ENCODE data around the gene GMDS. TPM values are rescaled to one million over a fixed set of nuclear protein-coding genes. Genes with fewer than 3 reads are reported as not detected.

The GMDS gene
- total and polyA plus RNA-seq, 7 donors, result 2.8 to 6.6 (median 4.7) TPM

- Histone ChIP-seq H3K4me1 (no peaks in the 10 kb centered on the region), H3K9me3 (no peaks in the 10 kb centered on the region), H3K27ac (no peak overlapping the region), H3K27me3 (ENCODE audit: insufficient read depth in 3 of 3, low read length in 2 of 3) (no peaks in the 10 kb centered on the region), H3K36me3 (ENCODE audit: insufficient read depth in 1 of 2, low read depth in 1 of 2) (no peaks in the 10 kb centered on the region), H3K4me3 (no peak overlapping the region)
- TF ChIP-seq CTCF (IDR thresholded peaks at IDR 0.05), result no peak
- intact Hi-C loops (cut with DNase I), result no loop called here
- WGBS, 3 donors, result 88 to 91% (median 90%) methylated on average over 5 of the region's 5 CpGs
- DNase-seq (no peak), ATAC-seq (no peak)
Measured at GRCh38 chr6:1586861-1587450, 658.4 kb downstream of the GMDS start.

GRCh38 chr6:1586256-1586655 lies 659.1 kb downstream of the GMDS start:
- 77 to 94% (median 93%) methylated on average over 7 of the region's 7 CpGs for WGBS, 3 donors
- no peaks in the 10 kb centered on the region for H3K36me3 ChIP-seq (ENCODE audit: insufficient read depth in 1 of 2, low read depth in 1 of 2)
- no peaks in the 10 kb centered on the region for H3K9me3 ChIP-seq
- no peak overlapping the region for H3K4me3 ChIP-seq
- DNase-seq, result no peak
- no peaks in the 10 kb centered on the region for H3K4me1 ChIP-seq
- no peak for ATAC-seq
- no peak overlapping the region for H3K27ac ChIP-seq
- intact Hi-C loops (cut with DNase I), result no loop called here
- TF ChIP-seq CTCF (IDR thresholded peaks at IDR 0.05), result no peak
- H3K27me3 ChIP-seq (ENCODE audit: insufficient read depth in 3 of 3, low read length in 2 of 3), result no peaks in the 10 kb centered on the region

GRCh38 chr6:1585669-1586049 lies 659.7 kb downstream of the GMDS start:
- intact Hi-C loops (cut with DNase I), result no loop called here
- 82 to 85% (median 83%) methylated on average over 12 of the region's 12 CpGs for WGBS, 3 donors
- no peak for ATAC-seq

GRCh38 chr6:1584996-1585668 lies 660.3 kb downstream of the GMDS start:
- intact Hi-C loops (cut with DNase I), result no loop called here
- no peaks in the 10 kb centered on the region for H3K4me1 ChIP-seq
- no peak for ATAC-seq
- H3K4me3 ChIP-seq, result no peak overlapping the region
- H3K27ac ChIP-seq, result no peak overlapping the region
- H3K36me3 ChIP-seq (ENCODE audit: insufficient read depth in 1 of 2, low read depth in 1 of 2), result no peaks in the 10 kb centered on the region
- no peak for DNase-seq
- 78 to 80% (median 78%) methylated on average over 14 of the region's 14 CpGs for WGBS, 3 donors
- no peaks in the 10 kb centered on the region for H3K9me3 ChIP-seq
- no peaks in the 10 kb centered on the region for H3K27me3 ChIP-seq (ENCODE audit: insufficient read depth in 3 of 3, low read length in 2 of 3)
- TF ChIP-seq CTCF (IDR thresholded peaks at IDR 0.05), result no peak

More at GRCh38 chr6:1585669-1586049, 659.7 kb downstream of the GMDS start:
- H3K4me3 ChIP-seq, result no peak overlapping the region
- no peaks in the 10 kb centered on the region for H3K36me3 ChIP-seq (ENCODE audit: insufficient read depth in 1 of 2, low read depth in 1 of 2)
- no peaks in the 10 kb centered on the region for H3K27me3 ChIP-seq (ENCODE audit: insufficient read depth in 3 of 3, low read length in 2 of 3)
- no peak for TF ChIP-seq CTCF (IDR thresholded peaks at IDR 0.05)
- DNase-seq, result no peak
- H3K9me3 ChIP-seq, result no peaks in the 10 kb centered on the region
- H3K27ac ChIP-seq, result no peak overlapping the region
- H3K4me1 ChIP-seq, result no peaks in the 10 kb centered on the region

Data from psoas muscle (tissue), 8 donors.